HG02973 (cell line): ENCODE data around the gene NGLY1.

Experiments used
- ATAC-seq: cut with Tn5 transposase; IDR thresholded peaks from one replicate; pipeline ENCODE4 v1.9.1; 2021; ENCODE audit warnings: moderate library complexity; ENCODE audit not compliant: unreplicated experiment

NGLY1 gene

DNA sequence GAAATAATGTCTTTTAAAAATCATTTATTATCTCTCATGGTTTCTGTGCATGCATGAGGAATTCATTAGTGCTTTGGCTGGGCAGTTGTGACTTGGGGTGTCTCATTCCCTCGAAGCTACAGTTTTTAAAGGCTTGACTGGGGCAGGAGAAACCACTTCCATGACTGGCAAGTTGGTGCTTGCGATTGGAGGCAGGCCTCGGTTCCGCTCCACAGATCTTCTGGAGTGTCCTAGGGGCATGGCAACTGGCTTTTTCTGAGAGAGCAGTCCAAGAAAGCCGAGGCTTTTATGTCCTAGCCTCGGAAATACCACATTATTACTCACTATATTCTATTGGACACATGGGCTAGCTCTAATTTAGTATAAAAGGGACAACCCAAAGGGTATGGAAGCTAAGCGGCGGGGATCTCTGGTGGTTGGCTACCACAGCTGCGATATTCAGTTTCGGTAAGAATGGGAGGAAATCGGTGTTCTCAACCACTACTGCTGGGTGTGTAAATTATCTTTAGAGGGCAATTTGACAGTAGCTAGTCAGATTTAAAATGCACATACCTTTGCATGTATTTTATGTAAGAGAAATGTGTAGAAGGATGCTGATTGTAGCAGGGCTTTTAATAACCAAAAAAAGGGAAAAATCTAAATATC lies 69.8 kb downstream of the NGLY1 start:
- ATAC-seq, result no peak

DNA sequence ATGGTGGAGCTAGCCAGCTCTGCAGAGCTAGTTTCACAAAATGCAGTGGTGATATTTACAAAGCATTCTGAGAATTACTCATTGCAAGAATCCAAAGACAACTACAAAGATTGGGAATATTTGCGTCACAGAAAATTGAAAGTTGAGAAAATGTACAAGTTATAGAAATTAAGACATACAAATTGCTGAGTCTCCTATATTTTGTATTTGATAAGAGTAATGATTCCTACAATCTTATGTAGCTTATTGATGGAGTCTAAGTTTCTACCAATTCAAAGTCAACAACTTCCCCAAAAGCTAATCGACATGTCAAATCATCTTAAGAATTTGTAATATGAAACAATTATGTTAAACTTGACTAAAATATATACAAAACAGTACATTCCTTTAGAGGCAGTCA lies 72.2 kb downstream of the NGLY1 start:
- no peak for ATAC-seq

- no peak for ATAC-seq
Observed at GRCh38 chr3:25708036-25708435, 75.2 kb downstream of the NGLY1 start.

DNA sequence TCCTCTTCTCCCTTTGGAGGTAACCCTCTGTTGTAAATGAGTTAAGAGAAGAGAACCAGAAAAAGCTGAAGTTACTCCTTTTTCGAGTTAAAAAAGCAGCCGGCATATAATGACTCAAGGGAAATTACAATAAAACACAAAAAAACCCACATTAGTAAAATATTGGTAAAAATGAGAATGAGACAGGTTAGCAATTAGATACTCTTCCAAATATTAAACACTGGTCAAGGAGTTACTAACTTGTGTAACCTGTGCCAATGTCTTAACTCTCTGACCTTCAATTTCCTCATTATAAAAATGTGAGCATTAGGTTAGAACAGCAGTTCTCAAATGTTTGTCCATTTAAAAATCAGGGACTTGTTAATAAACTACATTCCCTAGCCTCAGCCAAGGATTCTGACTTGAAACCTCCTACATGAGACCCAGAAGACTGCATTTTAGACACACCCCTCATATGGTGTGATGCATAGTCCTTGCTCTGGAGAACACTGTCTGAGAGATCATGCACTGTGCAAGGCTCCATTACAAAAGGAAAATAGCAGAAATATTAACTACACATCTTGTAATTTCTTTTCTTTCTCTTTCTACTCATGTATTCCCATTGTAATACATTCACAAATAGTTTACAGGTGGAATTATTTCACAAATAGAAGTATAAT lies 75.8 kb downstream of the NGLY1 start:
- no peak for ATAC-seq

DNA sequence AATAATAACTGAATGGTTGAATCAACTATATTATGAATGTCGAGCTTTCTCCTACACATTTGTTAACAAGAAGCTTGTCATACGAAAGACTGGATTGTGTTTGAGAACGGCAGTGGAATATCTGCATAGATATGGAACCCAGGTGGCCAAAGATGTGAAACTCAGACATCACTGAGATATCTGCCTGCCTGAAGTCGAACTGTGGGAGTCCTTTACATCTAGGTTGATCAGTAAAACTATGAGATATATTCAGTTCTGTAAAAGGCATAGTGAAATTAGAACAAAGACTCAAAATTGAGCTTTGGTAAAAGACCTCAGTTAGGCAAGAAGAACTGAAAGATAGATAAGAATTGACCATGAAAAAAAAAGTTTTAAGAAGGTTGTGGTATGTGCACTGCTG lies 77.0 kb downstream of the NGLY1 start:
- no peak for ATAC-seq

DNA sequence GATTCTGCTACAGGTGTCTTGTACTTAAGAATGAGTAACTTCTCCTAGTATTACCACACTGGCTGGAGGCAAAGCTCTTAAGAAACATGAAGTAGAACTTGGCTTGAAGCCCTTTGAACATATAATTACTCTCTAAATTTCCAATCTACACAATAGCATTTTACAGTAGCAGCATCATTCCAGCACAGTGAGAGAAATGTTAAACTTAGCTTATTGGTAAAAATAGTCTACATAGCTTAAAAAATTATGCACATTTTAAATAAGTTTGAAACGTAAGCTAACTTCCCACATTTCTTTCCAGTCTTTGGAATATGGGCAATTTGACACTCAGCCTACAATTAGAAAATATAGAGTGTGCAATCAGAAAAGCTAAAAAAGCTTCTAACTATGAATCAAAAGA lies 85.7 kb downstream of the NGLY1 start:
- no peak for ATAC-seq

- ATAC-seq, result no peak
Observed at GRCh38 chr3:25695731-25696420, 87.4 kb downstream of the NGLY1 start.

GRCh38 chr3:25693238-25693637 lies 90.0 kb downstream of the NGLY1 start:
- no peak for ATAC-seq

DNA sequence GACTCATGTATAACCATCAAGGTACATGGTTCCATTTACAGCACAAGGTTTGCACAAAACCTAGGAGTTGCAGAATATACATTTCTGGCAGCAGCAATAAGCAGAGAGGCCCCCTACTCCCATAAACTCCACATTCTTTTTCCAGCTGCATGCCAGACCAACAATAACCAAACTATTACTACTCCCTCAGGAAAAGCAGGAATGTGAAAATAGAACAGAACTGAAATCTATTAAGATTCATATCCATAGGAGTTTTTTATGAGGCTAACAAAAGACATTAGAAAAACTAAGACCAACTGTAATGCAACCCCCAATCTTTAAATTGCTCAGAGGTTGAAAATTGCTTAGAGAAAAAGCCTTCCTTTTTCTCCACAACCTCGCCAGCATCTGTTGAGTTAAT lies 90.9 kb downstream of the NGLY1 start:
- no peak for ATAC-seq

DNA sequence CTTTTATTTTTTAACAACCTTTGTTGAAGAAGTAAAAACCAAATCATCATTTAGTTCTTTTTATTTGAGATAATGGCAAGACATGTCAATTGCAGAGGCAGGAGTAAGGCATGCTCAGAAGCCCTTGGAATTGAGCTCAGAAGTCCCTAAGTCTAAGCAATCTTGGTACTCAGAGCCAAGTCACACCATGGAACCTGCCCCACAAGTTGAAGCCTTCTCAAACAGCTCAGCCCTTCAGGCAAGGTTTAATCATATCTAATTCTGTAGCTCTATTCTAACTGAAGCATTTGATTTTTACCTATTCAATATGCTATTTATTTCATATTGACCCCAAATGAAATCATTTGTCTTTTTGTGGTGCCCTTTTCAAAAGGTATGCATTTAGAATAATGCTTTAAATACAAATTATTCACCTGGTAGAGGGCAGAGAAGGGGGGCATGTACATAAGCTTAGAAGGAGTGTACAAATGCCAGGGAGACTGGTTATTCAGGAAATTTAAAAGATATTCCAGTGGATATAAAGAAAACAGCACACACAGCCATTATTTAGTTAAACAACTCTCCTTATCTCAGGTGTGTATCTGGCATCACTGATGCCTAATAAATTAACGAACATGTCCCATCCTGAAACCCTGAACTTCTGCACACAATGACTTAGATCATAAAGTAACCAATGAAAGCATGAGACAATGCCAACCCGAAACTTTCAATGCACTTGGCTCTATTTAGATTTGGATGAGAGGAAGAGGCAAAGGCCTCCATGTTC lies 92.3 kb downstream of the NGLY1 start:
- no peak for ATAC-seq

DNA sequence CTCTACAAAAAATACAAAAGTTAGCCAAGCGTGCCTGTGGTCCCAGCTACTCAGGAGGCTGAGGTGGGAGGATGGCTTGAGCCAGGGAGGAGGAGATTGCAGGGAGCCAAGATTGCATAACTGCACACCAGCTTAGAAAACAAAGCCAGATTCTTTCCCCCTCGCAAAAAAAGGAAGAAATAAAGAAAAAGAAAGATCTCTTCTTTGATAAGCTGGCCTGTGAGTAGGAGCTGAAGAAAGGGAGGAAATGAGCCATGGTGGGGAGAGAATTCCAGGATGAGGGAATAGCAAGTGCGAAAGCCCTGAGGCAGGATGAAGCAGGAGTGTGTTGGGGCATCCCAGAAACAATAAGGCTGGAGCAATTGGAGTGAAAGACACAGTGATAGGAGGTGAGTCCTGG lies 94.0 kb downstream of the NGLY1 start:
- no peak for ATAC-seq

DNA sequence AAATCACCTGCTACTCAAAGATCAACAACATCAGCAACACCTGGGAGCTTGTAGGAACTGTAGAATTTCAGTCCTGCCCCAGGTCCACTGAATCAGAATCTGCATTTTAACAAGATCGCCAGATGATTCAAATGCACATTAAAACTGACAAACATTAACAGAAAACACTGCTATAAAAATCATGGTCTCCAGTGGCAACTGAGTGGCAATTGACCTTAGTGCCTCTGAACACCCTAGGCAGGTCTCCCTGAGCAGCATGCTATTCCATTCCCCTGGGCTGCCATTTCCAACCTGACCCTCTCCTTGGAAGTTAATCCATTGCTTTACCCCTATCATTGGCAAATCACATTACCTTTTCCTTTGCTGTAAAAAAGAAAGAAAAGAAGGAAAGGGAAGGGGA lies 95.5 kb downstream of the NGLY1 start:
- ATAC-seq, result no peak

GRCh38 chr3:25686766-25687165 lies 96.5 kb downstream of the NGLY1 start:
- ATAC-seq, result no peak

- ATAC-seq, result no peak
Observed at GRCh38 chr3:25683882-25684281, 99.4 kb downstream of the NGLY1 start.

GRCh38 chr3:25683410-25683809 lies 99.8 kb downstream of the NGLY1 start:
- ATAC-seq, result no peak

- ATAC-seq, result no peak
Observed at GRCh38 chr3:25679642-25680302, 103.5 kb downstream of the NGLY1 start.

DNA sequence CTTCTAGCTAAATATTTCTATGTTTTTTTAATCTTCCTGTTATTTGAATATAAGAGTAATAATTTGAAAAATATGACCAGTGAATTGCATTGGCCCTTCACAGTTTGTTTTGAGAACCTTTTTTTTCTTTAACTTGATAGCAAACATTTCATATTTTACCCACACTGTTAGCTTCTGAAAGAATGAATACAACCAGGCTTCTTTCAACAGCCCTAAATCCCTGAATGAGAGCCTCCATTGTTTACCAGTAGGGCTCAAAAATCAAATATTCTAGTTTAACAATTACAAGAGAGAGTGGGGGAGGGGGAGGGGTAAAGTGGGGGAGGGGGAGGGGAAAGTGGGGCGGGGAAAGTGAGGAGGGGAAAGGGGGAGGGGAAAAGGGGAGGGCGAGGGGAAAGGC lies 104.1 kb downstream of the NGLY1 start:
- no peak for ATAC-seq

DNA sequence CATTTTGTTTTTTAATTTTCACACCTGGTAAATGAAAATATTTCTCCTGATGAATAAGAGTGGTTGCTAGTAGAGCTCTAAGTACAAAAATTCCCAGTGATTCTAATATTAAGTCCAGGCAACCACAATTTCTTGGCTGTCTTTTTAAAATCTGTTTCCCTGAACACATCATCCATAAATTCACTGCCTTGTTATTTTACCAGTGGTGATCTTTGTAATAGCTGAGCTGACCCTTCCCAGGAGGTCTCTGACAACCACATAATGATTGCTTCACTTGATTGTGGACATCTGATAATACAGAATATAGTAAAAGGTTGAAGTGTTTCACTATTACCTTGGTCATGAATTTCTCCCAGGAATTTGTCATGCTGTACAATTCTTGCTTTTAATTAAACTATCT lies 104.7 kb downstream of the NGLY1 start:
- no peak for ATAC-seq

DNA sequence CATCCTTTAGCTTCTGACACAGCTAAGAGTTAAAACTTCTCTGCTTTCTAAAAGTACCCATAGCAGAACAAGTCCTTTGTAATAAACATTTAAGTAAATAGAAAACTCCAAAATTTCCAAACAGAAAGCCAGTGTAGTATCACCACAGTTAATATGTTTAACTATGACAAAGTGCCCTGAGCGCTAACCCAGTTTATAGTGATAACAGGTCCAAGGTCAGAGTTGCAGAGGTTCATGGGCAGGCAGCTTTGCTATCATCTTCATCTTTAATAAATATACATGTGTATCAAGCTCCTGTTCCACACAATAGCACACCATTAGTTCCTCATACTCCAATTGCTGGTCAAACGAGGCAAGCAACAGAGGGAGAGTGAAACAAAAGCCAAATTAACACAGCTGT lies 106.1 kb downstream of the NGLY1 start:
- ATAC-seq, result no peak

DNA sequence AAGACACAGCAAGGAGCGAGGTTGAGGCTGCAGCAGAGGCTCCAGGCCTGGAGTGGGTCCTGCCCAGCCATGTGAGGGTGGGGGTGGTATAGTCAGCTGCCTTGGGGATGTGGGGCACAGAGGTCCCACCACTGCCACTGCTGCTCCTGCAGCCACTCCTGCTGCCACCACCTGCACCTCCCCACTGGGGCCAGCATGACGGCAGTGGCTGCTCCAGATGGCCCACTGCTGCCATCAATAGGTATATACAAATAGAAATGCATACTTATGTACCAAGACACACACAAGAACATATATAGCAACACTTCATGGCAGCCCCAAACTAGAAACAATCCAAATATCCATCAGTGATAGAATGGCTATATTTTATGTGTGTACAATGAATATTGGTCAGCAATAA lies 108.6 kb downstream of the NGLY1 start:
- ATAC-seq, result no peak

DNA sequence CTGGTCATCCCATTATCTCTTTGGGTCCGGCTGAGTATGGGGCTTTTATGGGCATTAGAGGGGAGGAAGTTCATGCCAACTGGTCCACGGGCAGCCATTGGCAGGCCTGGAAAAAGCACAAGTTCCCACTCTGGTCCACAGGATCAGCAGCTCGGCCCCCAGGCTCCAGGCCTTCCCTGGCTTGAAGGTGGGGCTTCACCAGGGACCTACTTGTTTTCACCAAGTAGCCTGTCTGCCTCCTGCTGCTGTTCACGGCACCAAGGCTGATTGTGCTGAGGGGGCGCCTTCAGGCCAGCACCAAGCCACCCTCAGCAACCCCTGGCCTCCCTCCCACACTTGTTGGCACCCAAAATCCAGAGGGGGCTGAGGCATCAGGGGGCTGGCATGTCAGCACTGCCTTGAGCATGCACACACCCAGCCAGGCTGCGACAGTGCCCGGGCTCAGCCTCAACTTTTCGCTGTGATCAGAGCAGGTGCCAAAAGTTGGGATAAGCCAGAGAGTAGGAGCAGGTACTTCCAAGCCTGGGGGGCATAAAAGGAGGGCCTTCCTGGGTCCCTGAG lies 109.4 kb downstream of the NGLY1 start:
- no peak for ATAC-seq
